Measurements from ENCODE around the gene ELOVL1.
A peak's percentile ranks its signal among the peaks of the same experiment; 100 is the strongest.

The ELOVL1 gene

DNA sequence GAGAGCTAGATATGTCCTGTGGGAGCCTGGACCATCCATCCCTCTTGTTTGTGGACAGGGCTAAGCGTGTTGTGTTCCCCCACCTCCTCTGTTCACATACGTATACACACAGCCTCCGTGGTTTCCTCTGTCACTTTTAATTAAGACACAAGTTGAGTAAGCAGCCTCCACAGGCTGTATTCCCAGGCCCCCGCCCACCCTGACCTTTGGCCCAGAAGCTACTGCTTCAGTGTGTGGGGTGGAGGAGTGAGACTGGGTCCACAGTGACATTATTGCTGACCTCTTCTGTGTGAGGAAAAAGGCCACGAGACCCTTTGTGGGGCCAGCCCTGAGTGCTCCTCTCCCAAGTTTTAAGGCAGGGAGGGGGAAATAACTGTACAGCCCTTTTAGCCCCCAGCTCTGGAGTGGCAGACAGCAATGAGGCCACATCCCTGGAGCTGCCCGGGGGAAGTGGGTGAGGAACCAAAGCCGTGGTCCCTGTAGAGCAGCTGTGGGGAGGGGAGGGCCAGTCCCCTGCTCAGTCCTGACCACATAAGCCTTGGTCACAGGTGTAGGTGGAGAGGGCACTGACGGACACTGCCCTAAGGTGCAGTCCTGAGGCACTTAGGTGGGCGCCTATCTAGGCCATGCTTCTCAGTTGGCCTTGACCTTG lies 4.4 kb downstream of the ELOVL1 start:
- Histone ChIP-seq H3K9me3 (ENCODE audit: severe bottlenecking) (no peaks in the 10 kb centered on the region), H3K27ac (no peak overlapping the region), H3K4me3 (ENCODE audit: low read depth, low read length) (no peak overlapping the region), H3K27me3 (ENCODE audit: insufficient read depth, low read depth, severe bottlenecking) (no peaks in the 10 kb centered on the region), H3K36me3 (peaks cover 66% of the 10 kb centered on the region)
- DNase-seq: no peak
- TF ChIP-seq, protein P1, sequence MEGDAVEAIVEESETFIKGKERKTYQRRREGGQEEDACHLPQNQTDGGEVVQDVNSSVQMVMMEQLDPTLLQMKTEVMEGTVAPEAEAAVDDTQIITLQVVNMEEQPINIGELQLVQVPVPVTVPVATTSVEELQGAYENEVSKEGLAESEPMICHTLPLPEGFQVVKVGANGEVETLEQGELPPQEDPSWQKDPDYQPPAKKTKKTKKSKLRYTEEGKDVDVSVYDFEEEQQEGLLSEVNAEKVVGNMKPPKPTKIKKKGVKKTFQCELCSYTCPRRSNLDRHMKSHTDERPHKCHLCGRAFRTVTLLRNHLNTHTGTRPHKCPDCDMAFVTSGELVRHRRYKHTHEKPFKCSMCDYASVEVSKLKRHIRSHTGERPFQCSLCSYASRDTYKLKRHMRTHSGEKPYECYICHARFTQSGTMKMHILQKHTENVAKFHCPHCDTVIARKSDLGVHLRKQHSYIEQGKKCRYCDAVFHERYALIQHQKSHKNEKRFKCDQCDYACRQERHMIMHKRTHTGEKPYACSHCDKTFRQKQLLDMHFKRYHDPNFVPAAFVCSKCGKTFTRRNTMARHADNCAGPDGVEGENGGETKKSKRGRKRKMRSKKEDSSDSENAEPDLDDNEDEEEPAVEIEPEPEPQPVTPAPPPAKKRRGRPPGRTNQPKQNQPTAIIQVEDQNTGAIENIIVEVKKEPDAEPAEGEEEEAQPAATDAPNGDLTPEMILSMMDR (IDR thresholded peaks at IDR 0.05; ENCODE audit: low read depth, low read length): no peak

DNA sequence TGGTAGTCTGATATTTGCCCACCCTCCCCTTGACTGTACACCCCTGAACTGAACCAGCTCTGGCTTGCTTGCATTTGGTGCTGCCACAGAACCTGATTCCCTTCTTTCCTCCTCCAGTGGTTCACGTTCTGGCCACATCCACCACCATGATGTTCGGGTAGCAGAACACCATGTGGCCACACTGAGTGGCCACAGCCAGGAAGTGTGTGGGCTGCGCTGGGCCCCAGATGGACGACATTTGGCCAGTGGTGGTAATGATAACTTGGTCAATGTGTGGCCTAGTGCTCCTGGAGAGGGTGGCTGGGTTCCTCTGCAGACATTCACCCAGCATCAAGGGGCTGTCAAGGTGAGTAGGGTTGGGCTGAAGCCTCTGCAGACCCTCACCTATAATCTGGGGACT lies 7.2 kb downstream of the ELOVL1 start:
- TF ChIP-seq, protein P1 (IDR thresholded peaks at IDR 0.05; ENCODE audit: low read depth, low read length): no peak
- H3K36me3 ChIP-seq: peaks cover 66% of the 10 kb centered on the region
- H3K4me3 ChIP-seq (ENCODE audit: low read depth, low read length): no peak overlapping the region
- DNase-seq: no peak
- no peaks in the 10 kb centered on the region for H3K9me3 ChIP-seq (ENCODE audit: severe bottlenecking)
- no peaks in the 10 kb centered on the region for H3K27me3 ChIP-seq (ENCODE audit: insufficient read depth, low read depth, severe bottlenecking)
- no peak overlapping the region for H3K27ac ChIP-seq

DNA sequence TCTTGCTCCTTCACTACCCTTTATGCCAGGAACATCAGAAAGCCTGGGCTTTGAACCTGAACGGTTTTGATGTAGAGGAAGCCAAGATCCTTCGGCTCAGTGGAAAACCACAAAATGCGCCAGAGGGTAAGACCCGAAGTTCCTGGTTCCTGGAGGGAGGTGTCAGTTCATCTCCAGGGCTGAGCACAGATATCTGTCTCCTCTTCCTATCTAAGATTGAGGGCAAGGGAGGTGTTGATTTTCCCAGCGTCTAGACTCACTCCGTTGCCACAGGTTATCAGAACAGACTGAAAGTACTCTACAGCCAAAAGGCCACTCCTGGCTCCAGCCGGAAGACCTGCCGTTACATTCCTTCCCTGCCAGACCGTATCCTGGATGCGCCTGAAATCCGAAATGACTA lies 8.1 kb downstream of the ELOVL1 start:
- peaks cover 57% of the 10 kb centered on the region for H3K36me3 ChIP-seq
- H3K4me3 ChIP-seq (ENCODE audit: low read depth, low read length): peak overlapping the region; percentile 68
- no peaks in the 10 kb centered on the region for H3K27me3 ChIP-seq (ENCODE audit: insufficient read depth, low read depth, severe bottlenecking)
- TF ChIP-seq, protein P1 (IDR thresholded peaks at IDR 0.05; ENCODE audit: low read depth, low read length): no peak
- peak overlapping the region; percentile 89 for H3K27ac ChIP-seq
- no peak for DNase-seq
- no peaks in the 10 kb centered on the region for H3K9me3 ChIP-seq (ENCODE audit: severe bottlenecking)

DNA sequence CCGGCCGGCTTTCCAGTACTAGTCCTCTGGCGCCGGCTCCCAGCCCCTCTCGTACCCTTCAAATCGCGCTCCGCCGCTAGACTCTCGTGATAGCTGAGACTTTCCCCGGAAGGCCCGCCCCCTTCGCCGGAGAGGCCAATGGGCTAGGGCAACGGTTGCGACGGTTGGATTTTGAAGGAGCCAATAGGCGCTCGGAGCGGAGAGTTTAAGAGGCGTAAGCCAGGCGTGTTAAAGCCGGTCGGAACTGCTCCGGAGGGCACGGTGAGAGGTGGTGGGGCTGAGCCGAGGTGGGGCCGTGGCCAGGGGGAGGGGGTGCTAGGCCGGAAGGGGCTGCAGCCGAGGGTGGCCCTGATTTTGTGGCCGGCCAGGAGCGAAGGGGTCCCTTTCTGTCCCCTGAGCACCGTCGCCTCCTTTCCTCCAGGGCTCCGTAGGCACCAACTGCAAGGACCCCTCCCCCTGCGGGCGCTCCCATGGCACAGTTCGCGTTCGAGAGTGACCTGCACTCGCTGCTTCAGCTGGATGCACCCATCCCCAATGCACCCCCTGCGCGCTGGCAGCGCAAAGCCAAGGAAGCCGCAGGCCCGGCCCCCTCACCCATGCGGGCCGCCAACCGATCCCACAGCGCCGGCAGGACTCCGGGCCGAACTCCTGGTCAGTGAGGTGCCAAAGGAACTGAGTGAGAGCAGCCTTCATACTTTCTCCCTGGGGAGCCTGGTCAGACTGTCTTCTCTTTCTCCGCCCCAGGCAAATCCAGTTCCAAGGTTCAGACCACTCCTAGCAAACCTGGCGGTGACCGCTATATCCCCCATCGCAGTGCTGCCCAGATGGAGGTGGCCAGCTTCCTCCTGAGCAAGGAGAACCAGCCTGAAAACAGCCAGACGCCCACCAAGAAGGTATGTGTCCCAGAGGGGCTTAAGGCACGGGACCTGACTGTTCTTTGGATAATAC lies 8.8 kb downstream of the ELOVL1 start, which contains the start of gene CDC20:
TSS of gene CDC20 (plus strand) at position 236 of the 948 bp plus-strand sequence. CDS start at position 471, 235 bp downstream.
- TF ChIP-seq, protein P1 (IDR thresholded peaks at IDR 0.05; ENCODE audit: low read depth, low read length): no peak
- Histone ChIP-seq H3K27me3 (ENCODE audit: insufficient read depth, low read depth, severe bottlenecking) (no peaks in the 10 kb centered on the region), H3K4me3 (ENCODE audit: low read depth, low read length) (peak within 1 kb of the TSS; percentile 78), H3K36me3 (peaks cover 51% of the 10 kb centered on the region), H3K9me3 (ENCODE audit: severe bottlenecking) (no peaks in the 10 kb centered on the region), H3K27ac (peak within 1 kb of the TSS; percentile 89)
- DNase-seq: peak; percentile 99

DNA sequence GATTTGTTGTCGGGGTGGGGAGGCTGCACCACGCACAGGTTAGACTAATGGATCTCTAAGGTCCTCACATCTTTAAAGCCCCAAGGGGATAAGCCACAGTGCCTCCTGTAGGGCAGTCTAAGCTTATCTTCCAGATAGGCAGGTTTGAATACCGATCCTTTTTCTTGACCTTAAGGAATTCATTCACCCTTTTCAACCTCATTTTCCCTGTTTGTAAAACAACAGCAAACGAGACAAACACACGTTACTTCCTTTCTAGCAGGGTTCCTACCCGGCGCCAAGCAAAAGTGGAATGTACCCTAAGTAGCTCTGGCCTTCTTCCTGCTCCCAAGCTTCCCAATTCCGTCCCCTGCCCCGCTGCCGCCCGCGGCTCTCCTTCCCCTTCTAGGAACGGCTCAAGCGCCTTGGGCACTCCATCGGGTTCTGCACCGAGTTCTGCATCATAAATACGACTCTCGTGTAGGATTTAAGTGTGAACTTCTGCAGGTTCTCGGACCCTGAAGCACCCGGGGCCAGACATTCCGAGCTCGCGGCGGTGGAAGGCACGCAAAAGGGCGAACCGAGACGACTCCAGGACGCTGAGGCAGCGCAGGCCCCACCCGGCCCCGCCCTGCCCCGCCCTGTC lies 9.6 kb downstream of the ELOVL1 start:
- peak; percentile 70 for DNase-seq
- TF ChIP-seq, protein P1 (IDR thresholded peaks at IDR 0.05; ENCODE audit: low read depth, low read length): peak; percentile 68
- Histone ChIP-seq H3K36me3 (peaks cover 43% of the 10 kb centered on the region), H3K27me3 (ENCODE audit: insufficient read depth, low read depth, severe bottlenecking) (no peaks in the 10 kb centered on the region), H3K27ac (peak overlapping the region; percentile 89), H3K4me3 (ENCODE audit: low read depth, low read length) (peak overlapping the region; percentile 78), H3K9me3 (ENCODE audit: severe bottlenecking) (no peaks in the 10 kb centered on the region)

Data from WERI-Rb-1 (cell line).